Left lung (tissue), 10 donors: ENCODE data around the gene AIFM3. TPM values are rescaled to one million over a fixed set of nuclear protein-coding genes. Genes with fewer than 3 reads are reported as not detected.
"Not testable (repeated sequence)": the region's sequence is repeated elsewhere in the genome, so short reads cannot be mapped to it uniquely, and the experiment has no call there.

Experiments
- ATAC-seq: fragments of 200-7000 bp; cut with Tn5 transposase; one replicate; pipeline ENCODE4 v1.9.1; 2020; ENCODE audit warnings: moderate library complexity
- DNase-seq, 4 donors: peaks; one replicate each; pipeline ENCODE4 v3.0.0-alpha.2; 2013 to 2020
- H3K27ac ChIP-seq, 2 donors: fragments of 200-600 bp; sonication (generic) in 1 of 2; one replicate each; pipeline versions ENCODE4 v1.5.0 to v1.8.0; 2020 to 2021
- H3K27me3 ChIP-seq, 2 donors: fragments of 200-600 bp; sonication (generic) in 1 of 2; one replicate each; pipeline versions ENCODE4 v1.5.0 to v1.8.0; 2020 to 2021
- H3K36me3 ChIP-seq, 2 donors: fragments of 200-600 bp; sonication (generic) in 1 of 2; one replicate each; pipeline versions ENCODE4 v1.5.0 to v1.8.0; 2020 to 2021
- H3K4me1 ChIP-seq, 2 donors: fragments of 200-600 bp; one replicate each; pipeline ENCODE4 v1.8.0; 2021
- H3K4me3 ChIP-seq, 2 donors: fragments of 200-600 bp; sonication (generic) in 1 of 2; one replicate each; pipeline versions ENCODE4 v1.5.0 to v1.8.0; 2020 to 2021; ENCODE audit warnings: mild to moderate bottlenecking in 1 of 2
- H3K9me3 ChIP-seq, 2 donors: fragments of 200-600 bp; sonication (generic) in 1 of 2; one replicate each; pipeline versions ENCODE4 v1.5.0 to v1.8.0; 2020 to 2021
- intact Hi-C, 2 donors: fragments of 100-400 bp; cut with DNase I; formaldehyde crosslinking; loops; one replicate each; pipeline versions ENCODE4 v1.11.2 to v1.14.2; 2022
- polyA plus RNA-seq, 6 donors: library from polyadenylated mRNA; unstranded; fragments of 120-200 nt; gene quantifications; one replicate each; pipeline ENCODE4 v1.2.1, GENCODE V29; 2013; ENCODE audit not compliant: insufficient read length in 6 of 6
- total RNA-seq, 2 donors: library from RNA; stranded (reverse); fragmentation: NEBNext Ultra II Directional; extraction: Animal tissue kit (Norgen Biotek cat#: 25700); gene quantifications; one replicate each; pipeline ENCODE4 v1.2.1, GENCODE V29; 2021
- TF ChIP-seq, protein P1 (sequence below), 2 donors: fragments of 200-600 bp; sonication (generic) in 1 of 2; IDR thresholded peaks; one replicate each; pipeline versions ENCODE4 v1.5.0 to v1.8.0; 2021; ENCODE audit warnings: antibody characterized with exemption in 2 of 2
- donor health status: DM: no; HTN: yes; CAD: no.
- donor health status: DM: no; HTN: no; CAD: no.

The AIFM3 gene
- total and polyA plus RNA-seq, 8 donors, result 0.49 to 6.5 (median 1.0) TPM

DNA sequence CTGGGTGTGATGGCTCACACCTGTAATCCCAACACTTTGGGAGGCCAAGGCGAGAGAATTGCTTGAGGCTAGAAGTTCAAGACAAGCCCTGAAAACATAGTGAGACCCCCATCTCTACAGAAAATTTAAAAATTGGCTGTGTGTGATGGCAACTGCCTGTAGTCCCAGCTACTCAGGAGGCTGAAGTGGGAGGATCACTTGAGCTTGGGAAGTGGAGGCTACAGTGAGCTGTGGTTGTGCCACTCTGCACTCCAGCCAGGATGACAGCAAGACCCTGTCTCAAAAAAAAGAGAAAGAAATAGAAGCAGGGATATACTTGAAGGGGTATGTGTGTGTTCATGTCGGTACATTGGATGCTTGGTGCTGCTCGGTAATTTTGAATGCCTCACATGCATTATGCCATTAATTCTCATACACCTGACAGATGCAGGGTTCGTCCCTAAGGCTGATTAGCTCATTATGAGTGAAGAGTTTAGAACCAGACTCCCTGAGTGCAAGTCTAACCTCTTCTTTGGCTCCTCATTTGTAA, 35.9 kb upstream of the AIFM3 start:
- no peak for ATAC-seq
- DNase-seq, result no peak
- Histone ChIP-seq H3K36me3 (peaks cover 0 to 27% of the 10 kb centered on the region in 2 donors), H3K9me3 (no peaks in the 10 kb centered on the region), H3K27me3 (no peaks in the 10 kb centered on the region), H3K4me3 (no peak overlapping the region), H3K4me1 (peaks cover 3 to 48% of the 10 kb centered on the region in 2 donors), H3K27ac (no peak overlapping the region)
- intact Hi-C loops, result no loop called here
- TF ChIP-seq, protein P1, sequence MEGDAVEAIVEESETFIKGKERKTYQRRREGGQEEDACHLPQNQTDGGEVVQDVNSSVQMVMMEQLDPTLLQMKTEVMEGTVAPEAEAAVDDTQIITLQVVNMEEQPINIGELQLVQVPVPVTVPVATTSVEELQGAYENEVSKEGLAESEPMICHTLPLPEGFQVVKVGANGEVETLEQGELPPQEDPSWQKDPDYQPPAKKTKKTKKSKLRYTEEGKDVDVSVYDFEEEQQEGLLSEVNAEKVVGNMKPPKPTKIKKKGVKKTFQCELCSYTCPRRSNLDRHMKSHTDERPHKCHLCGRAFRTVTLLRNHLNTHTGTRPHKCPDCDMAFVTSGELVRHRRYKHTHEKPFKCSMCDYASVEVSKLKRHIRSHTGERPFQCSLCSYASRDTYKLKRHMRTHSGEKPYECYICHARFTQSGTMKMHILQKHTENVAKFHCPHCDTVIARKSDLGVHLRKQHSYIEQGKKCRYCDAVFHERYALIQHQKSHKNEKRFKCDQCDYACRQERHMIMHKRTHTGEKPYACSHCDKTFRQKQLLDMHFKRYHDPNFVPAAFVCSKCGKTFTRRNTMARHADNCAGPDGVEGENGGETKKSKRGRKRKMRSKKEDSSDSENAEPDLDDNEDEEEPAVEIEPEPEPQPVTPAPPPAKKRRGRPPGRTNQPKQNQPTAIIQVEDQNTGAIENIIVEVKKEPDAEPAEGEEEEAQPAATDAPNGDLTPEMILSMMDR (IDR thresholded peaks at IDR 0.05), result no peak

DNA sequence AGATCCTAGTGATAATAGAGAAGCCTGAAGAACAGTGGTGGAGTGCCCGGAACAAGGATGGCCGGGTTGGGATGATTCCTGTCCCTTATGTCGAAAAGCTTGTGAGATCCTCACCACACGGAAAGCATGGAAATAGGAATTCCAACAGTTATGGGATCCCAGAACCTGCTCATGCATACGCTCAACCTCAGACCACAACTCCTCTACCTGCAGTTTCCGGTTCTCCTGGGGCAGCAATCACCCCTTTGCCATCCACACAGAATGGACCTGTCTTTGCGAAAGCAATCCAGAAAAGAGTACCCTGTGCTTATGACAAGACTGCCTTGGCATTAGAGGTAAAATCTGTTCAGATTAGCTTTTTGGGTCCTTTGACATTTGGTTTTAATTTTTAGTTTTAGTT, 33.1 kb upstream of the AIFM3 start:
- Histone ChIP-seq H3K36me3 (peaks cover 0 to 37% of the 10 kb centered on the region in 2 donors), H3K4me3 (no peak overlapping the region), H3K27ac (no peak overlapping the region), H3K4me1 (peaks cover 12 to 55% of the 10 kb centered on the region in 2 donors), H3K9me3 (no peaks in the 10 kb centered on the region), H3K27me3 (no peaks in the 10 kb centered on the region)
- TF ChIP-seq, protein P1 (IDR thresholded peaks at IDR 0.05), result no peak
- DNase-seq, result no peak
- no peak for ATAC-seq
- intact Hi-C loops, result no loop called here

DNA sequence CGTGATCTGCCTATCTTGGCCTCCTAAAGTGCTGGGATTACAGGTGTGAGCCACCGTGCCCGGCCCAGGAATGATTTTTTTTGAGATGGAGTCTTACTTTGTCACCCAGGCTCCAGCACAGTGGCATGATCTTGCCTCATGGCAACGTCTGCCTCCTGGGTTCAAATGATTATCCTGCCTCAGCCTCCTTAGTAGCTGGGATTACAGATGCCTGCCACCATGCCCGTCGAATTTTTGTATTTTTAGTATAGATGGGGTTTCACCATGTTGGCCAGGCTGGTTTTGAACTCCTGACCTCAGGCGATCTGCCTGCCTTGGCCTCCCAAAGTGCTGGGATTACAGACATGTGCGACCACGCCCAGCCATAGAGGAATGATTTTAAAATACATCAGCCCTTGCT, 32.0 kb upstream of the AIFM3 start:
- H3K36me3 ChIP-seq, result peaks cover 0 to 37% of the 10 kb centered on the region in 2 donors
- H3K27ac ChIP-seq, H3K9me3 ChIP-seq, DNase-seq, H3K27me3 ChIP-seq, ATAC-seq, H3K4me3 ChIP-seq, intact Hi-C loops: not testable (repeated sequence)
- peaks cover 15 to 56% of the 10 kb centered on the region in 2 donors for H3K4me1 ChIP-seq

DNA sequence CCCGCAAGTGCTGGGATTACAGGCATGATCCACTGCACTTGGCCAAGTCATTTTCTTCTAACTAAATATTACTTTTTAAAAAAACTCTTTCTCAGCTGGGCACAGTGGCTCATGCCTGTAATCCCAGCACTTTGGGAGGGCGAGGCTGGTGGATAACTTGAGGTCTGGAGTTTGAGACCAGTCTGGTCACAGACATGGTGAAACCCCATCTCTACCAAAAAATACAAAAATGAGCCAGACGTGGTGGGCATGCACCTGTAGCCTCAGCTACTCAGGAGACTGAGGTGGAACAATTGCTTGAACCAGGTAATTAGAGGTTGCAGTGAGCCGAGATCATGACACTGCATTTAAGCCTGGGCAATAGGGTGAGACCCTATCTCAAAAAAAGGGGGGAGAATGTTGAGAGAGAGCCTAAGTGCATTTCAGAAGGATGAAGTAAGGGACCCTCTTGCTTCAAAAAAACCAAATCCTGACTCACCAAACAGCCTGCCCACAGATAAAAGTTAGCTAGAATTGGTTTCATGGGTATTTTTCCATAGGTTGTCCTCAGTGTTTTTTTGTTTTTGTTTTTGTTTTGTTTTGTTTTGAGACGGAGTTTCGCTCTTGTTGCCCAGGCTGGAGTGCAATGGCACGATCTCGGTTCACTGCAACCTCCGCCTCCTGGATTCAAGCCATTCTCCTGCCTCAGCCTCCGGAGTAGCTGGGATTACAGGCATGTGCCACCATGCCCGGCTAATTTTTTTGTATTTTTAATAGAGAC, 31.1 kb upstream of the AIFM3 start:
- ATAC-seq, intact Hi-C loops, H3K4me3 ChIP-seq, DNase-seq, H3K27me3 ChIP-seq, H3K9me3 ChIP-seq: not testable (repeated sequence)
- H3K4me1 ChIP-seq, result peaks cover 15 to 60% of the 10 kb centered on the region in 2 donors
- H3K27ac ChIP-seq, result peak overlapping the region in 1 of 2 donors; percentile 28
- peaks cover 0 to 37% of the 10 kb centered on the region in 2 donors for H3K36me3 ChIP-seq

DNA sequence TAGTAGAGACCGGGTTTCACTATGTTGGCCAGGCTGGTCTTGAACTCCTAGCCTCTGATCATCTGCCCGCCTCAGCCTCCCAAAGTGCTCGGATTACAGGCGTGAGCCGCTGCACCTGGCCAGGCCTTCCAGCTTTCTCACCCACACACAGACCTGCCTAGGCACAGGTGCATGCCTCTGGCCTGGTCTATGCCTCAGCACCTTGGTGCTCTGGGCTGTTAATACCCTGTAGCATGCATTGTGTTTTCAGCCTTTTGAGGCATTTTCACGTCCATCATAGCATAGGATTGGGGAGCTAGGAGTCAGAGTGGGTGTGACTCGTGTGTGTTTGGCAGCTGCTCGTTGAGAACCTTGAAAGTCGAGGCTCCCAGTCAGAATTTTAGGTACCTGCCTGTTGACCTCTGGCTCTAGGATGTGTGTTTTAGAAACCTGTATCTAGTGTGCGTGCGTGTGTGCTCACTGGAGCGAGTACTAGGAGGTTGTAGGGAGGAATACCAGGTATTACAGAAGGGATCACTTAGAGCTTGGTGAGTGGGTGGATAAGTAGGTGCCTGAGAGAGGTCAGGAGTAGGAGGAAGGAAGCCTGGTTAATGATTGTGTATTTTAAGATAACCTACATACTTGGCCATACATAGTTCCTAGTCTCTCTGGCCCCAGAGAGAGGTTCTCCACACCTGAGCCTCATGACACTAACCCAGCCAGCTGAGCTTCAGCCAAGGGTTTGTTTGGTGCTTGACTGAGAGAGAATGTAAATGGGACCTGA, 29.8 kb upstream of the AIFM3 start:
- Histone ChIP-seq H3K27me3 (no peaks in the 10 kb centered on the region), H3K4me3 (no peak overlapping the region), H3K27ac (peak overlapping the region; percentile 23 to 33), H3K4me1 (peaks cover 15 to 58% of the 10 kb centered on the region in 2 donors), H3K36me3 (peaks cover 0 to 37% of the 10 kb centered on the region in 2 donors), H3K9me3 (no peaks in the 10 kb centered on the region)
- ATAC-seq, result peak; percentile 92
- TF ChIP-seq, protein P1 (IDR thresholded peaks at IDR 0.05), result no peak
- intact Hi-C loops, result no loop called here
- peak in 2 of 4 donors; percentile 60 to 63 for DNase-seq
